Measurements from ENCODE around the gene NAT8L.

The NAT8L gene

GRCh38 chr4:2083826-2084160 lies 24.7 kb downstream of the NAT8L start:
- Histone ChIP-seq H4K8ac (ENCODE audit: low read depth, low read length) (no peak overlapping the region), H3K4me1 (ENCODE audit: control insufficient read depth, low read depth, low read length) (no peaks in the 10 kb centered on the region), H3K36me3 (ENCODE audit: control insufficient read depth, insufficient read depth, low read length) (no peaks in the 10 kb centered on the region), H3K23ac (ENCODE audit: low read length) (no peak overlapping the region), H3K79me2 (ENCODE audit: control insufficient read depth, insufficient read depth, low read length) (no peaks in the 10 kb centered on the region), H4K5ac (ENCODE audit: low read length) (no peak overlapping the region), H2AK5ac (ENCODE audit: low read length) (no peak overlapping the region), H3K4ac (ENCODE audit: low read depth, low read length) (no peak overlapping the region), H2BK5ac (ENCODE audit: low read length) (no peak overlapping the region), H3K56ac (ENCODE audit: low read length) (no peak overlapping the region), H3K9ac (ENCODE audit: low read length) (no peak overlapping the region), H3K27ac (ENCODE audit: low read depth, low read length) (no peak overlapping the region), H3K27me3 (ENCODE audit: insufficient read depth, low read length, poor library complexity) (no peaks in the 10 kb centered on the region), H2BK15ac (replicated peaks; ENCODE audit: low read depth) (no peak overlapping the region), H3K4me3 (ENCODE audit: low read length) (no peak overlapping the region), H3K4me2 (ENCODE audit: low read length) (no peak overlapping the region), H3K79me1 (ENCODE audit: low read length) (no peaks in the 10 kb centered on the region), H3K18ac (ENCODE audit: low read length) (no peak overlapping the region), H2BK120ac (ENCODE audit: low read depth, low read length) (no peak overlapping the region)
- no peak for DNase-seq
- no CpG with 5 or more reads among the region's 6 CpGs for WGBS (ENCODE audit: extremely low coverage, insufficient coverage, low lambda C conversion rate)

GRCh38 chr4:2084316-2084715 lies 25.2 kb downstream of the NAT8L start:
- H3K23ac ChIP-seq (ENCODE audit: low read length): no peak overlapping the region
- no peak overlapping the region for H2BK120ac ChIP-seq (ENCODE audit: low read depth, low read length)
- no peak overlapping the region for H4K5ac ChIP-seq (ENCODE audit: low read length)
- H3K4me1 ChIP-seq (ENCODE audit: control insufficient read depth, low read depth, low read length): no peaks in the 10 kb centered on the region
- no peak overlapping the region for H2AK5ac ChIP-seq (ENCODE audit: low read length)
- no peaks in the 10 kb centered on the region for H3K36me3 ChIP-seq (ENCODE audit: control insufficient read depth, insufficient read depth, low read length)
- H3K79me1 ChIP-seq (ENCODE audit: low read length): no peaks in the 10 kb centered on the region
- H3K27ac ChIP-seq (ENCODE audit: low read depth, low read length): no peak overlapping the region
- no peak overlapping the region for H3K4ac ChIP-seq (ENCODE audit: low read depth, low read length)
- no peak overlapping the region for H4K8ac ChIP-seq (ENCODE audit: low read depth, low read length)
- no peak overlapping the region for H2BK5ac ChIP-seq (ENCODE audit: low read length)
- DNase-seq: no peak
- H2BK15ac ChIP-seq (replicated peaks; ENCODE audit: low read depth): no peak overlapping the region
- no peak overlapping the region for H3K56ac ChIP-seq (ENCODE audit: low read length)
- no CpG with 5 or more reads among the region's 13 CpGs for WGBS (ENCODE audit: extremely low coverage, insufficient coverage, low lambda C conversion rate)
- H3K27me3 ChIP-seq (ENCODE audit: insufficient read depth, low read length, poor library complexity): no peaks in the 10 kb centered on the region
- no peak overlapping the region for H3K4me3 ChIP-seq (ENCODE audit: low read length)
- no peak overlapping the region for H3K18ac ChIP-seq (ENCODE audit: low read length)
- no peak overlapping the region for H3K9ac ChIP-seq (ENCODE audit: low read length)
- H3K79me2 ChIP-seq (ENCODE audit: control insufficient read depth, insufficient read depth, low read length): no peaks in the 10 kb centered on the region
- no peak overlapping the region for H3K4me2 ChIP-seq (ENCODE audit: low read length)

GRCh38 chr4:2085496-2085901 lies 26.4 kb downstream of the NAT8L start:
- H2BK5ac ChIP-seq (ENCODE audit: low read length): no peak overlapping the region
- H3K27me3 ChIP-seq (ENCODE audit: insufficient read depth, low read length, poor library complexity): no peaks in the 10 kb centered on the region
- H3K23ac ChIP-seq (ENCODE audit: low read length): no peak overlapping the region
- H3K79me1 ChIP-seq (ENCODE audit: low read length): no peaks in the 10 kb centered on the region
- no peak overlapping the region for H3K27ac ChIP-seq (ENCODE audit: low read depth, low read length)
- no peaks in the 10 kb centered on the region for H3K79me2 ChIP-seq (ENCODE audit: control insufficient read depth, insufficient read depth, low read length)
- no peak overlapping the region for H4K5ac ChIP-seq (ENCODE audit: low read length)
- no peak overlapping the region for H2BK120ac ChIP-seq (ENCODE audit: low read depth, low read length)
- no peak overlapping the region for H3K4ac ChIP-seq (ENCODE audit: low read depth, low read length)
- H4K8ac ChIP-seq (ENCODE audit: low read depth, low read length): no peak overlapping the region
- H3K18ac ChIP-seq (ENCODE audit: low read length): no peak overlapping the region
- H3K36me3 ChIP-seq (ENCODE audit: control insufficient read depth, insufficient read depth, low read length): no peaks in the 10 kb centered on the region
- no CpG with 5 or more reads among the region's 8 CpGs for WGBS (ENCODE audit: extremely low coverage, insufficient coverage, low lambda C conversion rate)
- no peak overlapping the region for H3K56ac ChIP-seq (ENCODE audit: low read length)
- H2BK15ac ChIP-seq (replicated peaks; ENCODE audit: low read depth): no peak overlapping the region
- H3K4me3 ChIP-seq (ENCODE audit: low read length): no peak overlapping the region
- no peak for DNase-seq
- H3K4me2 ChIP-seq (ENCODE audit: low read length): no peak overlapping the region
- no peak overlapping the region for H3K9ac ChIP-seq (ENCODE audit: low read length)
- H2AK5ac ChIP-seq (ENCODE audit: low read length): no peak overlapping the region
- H3K4me1 ChIP-seq (ENCODE audit: control insufficient read depth, low read depth, low read length): no peaks in the 10 kb centered on the region

DNA sequence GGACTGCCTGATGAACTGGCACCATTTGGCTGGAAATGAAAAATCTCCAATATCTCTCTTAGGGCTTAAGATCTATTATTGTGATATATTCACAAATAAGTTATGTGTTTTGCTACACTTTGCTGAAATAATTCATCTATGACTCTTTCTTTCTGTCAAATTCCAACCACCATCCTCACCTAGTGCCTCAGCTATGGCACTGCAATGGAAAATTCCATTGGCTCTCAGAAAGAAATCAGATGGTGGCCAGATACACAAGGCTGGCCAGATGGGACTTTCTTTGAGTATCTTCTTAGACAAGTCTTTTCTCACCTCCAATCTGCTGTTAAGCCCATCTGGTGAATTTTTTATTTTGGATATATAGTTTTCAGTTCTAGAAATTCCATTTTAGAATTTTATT lies 28.0 kb downstream of the NAT8L start:
- Histone ChIP-seq H3K9ac (ENCODE audit: low read length) (no peak overlapping the region), H3K79me1 (ENCODE audit: low read length) (no peaks in the 10 kb centered on the region), H3K36me3 (ENCODE audit: control insufficient read depth, insufficient read depth, low read length) (no peaks in the 10 kb centered on the region), H3K4me3 (ENCODE audit: low read length) (no peak overlapping the region), H2BK15ac (replicated peaks; ENCODE audit: low read depth) (no peak overlapping the region), H2AK5ac (ENCODE audit: low read length) (no peak overlapping the region), H3K4me2 (ENCODE audit: low read length) (no peak overlapping the region), H2BK120ac (ENCODE audit: low read depth, low read length) (no peak overlapping the region), H3K27ac (ENCODE audit: low read depth, low read length) (no peak overlapping the region), H2BK5ac (ENCODE audit: low read length) (no peak overlapping the region), H3K4ac (ENCODE audit: low read depth, low read length) (no peak overlapping the region), H4K5ac (ENCODE audit: low read length) (no peak overlapping the region), H3K18ac (ENCODE audit: low read length) (no peak overlapping the region), H3K79me2 (ENCODE audit: control insufficient read depth, insufficient read depth, low read length) (no peaks in the 10 kb centered on the region), H3K23ac (ENCODE audit: low read length) (no peak overlapping the region), H4K8ac (ENCODE audit: low read depth, low read length) (no peak overlapping the region), H3K27me3 (ENCODE audit: insufficient read depth, low read length, poor library complexity) (no peaks in the 10 kb centered on the region), H3K4me1 (ENCODE audit: control insufficient read depth, low read depth, low read length) (no peaks in the 10 kb centered on the region), H3K56ac (ENCODE audit: low read length) (no peak overlapping the region)
- peak; percentile 54 for DNase-seq

DNA sequence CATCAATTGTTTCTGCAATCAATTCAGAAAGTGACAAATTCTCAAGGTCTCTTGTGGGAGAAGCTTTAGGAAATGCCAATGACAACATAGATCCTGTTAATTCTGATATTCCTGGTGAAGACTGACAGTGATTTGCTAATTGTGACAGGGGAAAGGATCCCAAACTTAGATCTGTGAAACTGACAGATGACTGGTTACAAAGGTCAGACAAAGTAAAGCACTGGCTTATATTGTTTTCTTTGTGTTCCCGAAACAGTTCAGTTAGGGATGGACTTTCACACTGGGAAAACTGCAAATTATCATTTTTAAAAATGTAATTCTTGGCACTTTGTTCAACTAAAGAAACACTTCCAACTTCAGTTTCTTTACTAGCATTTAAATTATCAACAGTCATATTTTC lies 30.1 kb downstream of the NAT8L start:
- H3K4me2 ChIP-seq (ENCODE audit: low read length): no peak overlapping the region
- H3K27ac ChIP-seq (ENCODE audit: low read depth, low read length): no peak overlapping the region
- no peak overlapping the region for H3K4ac ChIP-seq (ENCODE audit: low read depth, low read length)
- no peak for DNase-seq
- no peak overlapping the region for H4K8ac ChIP-seq (ENCODE audit: low read depth, low read length)
- H2BK5ac ChIP-seq (ENCODE audit: low read length): no peak overlapping the region
- no peaks in the 10 kb centered on the region for H3K36me3 ChIP-seq (ENCODE audit: control insufficient read depth, insufficient read depth, low read length)
- no peak overlapping the region for H4K5ac ChIP-seq (ENCODE audit: low read length)
- no peak overlapping the region for H3K4me3 ChIP-seq (ENCODE audit: low read length)
- no peak overlapping the region for H3K23ac ChIP-seq (ENCODE audit: low read length)
- no peak overlapping the region for H3K56ac ChIP-seq (ENCODE audit: low read length)
- H2AK5ac ChIP-seq (ENCODE audit: low read length): no peak overlapping the region
- H3K79me2 ChIP-seq (ENCODE audit: control insufficient read depth, insufficient read depth, low read length): no peaks in the 10 kb centered on the region
- no peaks in the 10 kb centered on the region for H3K4me1 ChIP-seq (ENCODE audit: control insufficient read depth, low read depth, low read length)
- H3K18ac ChIP-seq (ENCODE audit: low read length): no peak overlapping the region
- H3K79me1 ChIP-seq (ENCODE audit: low read length): no peaks in the 10 kb centered on the region
- H3K27me3 ChIP-seq (ENCODE audit: insufficient read depth, low read length, poor library complexity): no peaks in the 10 kb centered on the region
- no peak overlapping the region for H2BK15ac ChIP-seq (replicated peaks; ENCODE audit: low read depth)
- WGBS (ENCODE audit: extremely low coverage, insufficient coverage, low lambda C conversion rate): no CpG with 5 or more reads among the region's 1 CpG
- no peak overlapping the region for H2BK120ac ChIP-seq (ENCODE audit: low read depth, low read length)
- no peak overlapping the region for H3K9ac ChIP-seq (ENCODE audit: low read length)

DNA sequence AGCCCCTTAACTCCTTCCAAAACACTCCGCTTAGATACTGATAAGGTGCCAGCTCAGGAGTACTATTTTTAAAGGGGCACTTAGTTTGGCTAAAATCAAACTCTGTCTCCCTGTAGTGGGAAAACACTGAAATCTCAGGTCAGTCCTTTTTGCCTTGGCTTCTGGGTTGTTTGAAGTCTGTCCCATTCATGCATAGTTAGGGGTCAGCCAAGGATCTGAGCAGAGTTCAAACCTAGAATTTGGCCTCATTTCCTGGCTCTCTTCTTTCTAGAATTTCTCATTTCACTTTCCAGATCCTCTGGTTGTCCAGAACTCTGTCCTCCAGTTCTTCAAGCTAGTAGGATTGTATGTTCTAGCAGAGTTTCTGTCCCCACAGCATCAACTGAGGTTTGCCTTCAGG lies 31.5 kb downstream of the NAT8L start:
- WGBS (ENCODE audit: extremely low coverage, insufficient coverage, low lambda C conversion rate): no CpG with 5 or more reads among the region's 1 CpG
- no peak overlapping the region for H3K18ac ChIP-seq (ENCODE audit: low read length)
- no peak overlapping the region for H3K4me3 ChIP-seq (ENCODE audit: low read length)

More for the DNA sequence above, 31.5 kb downstream of the NAT8L start:
- Histone ChIP-seq H3K27ac (ENCODE audit: low read depth, low read length) (no peak overlapping the region), H3K4ac (ENCODE audit: low read depth, low read length) (no peak overlapping the region), H3K4me2 (ENCODE audit: low read length) (no peak overlapping the region), H3K23ac (ENCODE audit: low read length) (no peak overlapping the region), H3K79me1 (ENCODE audit: low read length) (no peaks in the 10 kb centered on the region), H3K4me1 (ENCODE audit: control insufficient read depth, low read depth, low read length) (no peaks in the 10 kb centered on the region), H2BK120ac (ENCODE audit: low read depth, low read length) (no peak overlapping the region), H3K36me3 (ENCODE audit: control insufficient read depth, insufficient read depth, low read length) (no peaks in the 10 kb centered on the region), H4K5ac (ENCODE audit: low read length) (no peak overlapping the region), H4K8ac (ENCODE audit: low read depth, low read length) (no peak overlapping the region), H2BK5ac (ENCODE audit: low read length) (no peak overlapping the region), H3K9ac (ENCODE audit: low read length) (no peak overlapping the region), H3K56ac (ENCODE audit: low read length) (no peak overlapping the region), H3K27me3 (ENCODE audit: insufficient read depth, low read length, poor library complexity) (no peaks in the 10 kb centered on the region), H2AK5ac (ENCODE audit: low read length) (no peak overlapping the region), H2BK15ac (replicated peaks; ENCODE audit: low read depth) (no peak overlapping the region), H3K79me2 (ENCODE audit: control insufficient read depth, insufficient read depth, low read length) (no peaks in the 10 kb centered on the region)
- no peak for DNase-seq
